ENCODE results near the gene SCN2B.

SCN2B gene

GRCh38 chr11:118151431-118151830 is 25.0 kb downstream of the SCN2B start:
- DNase-seq = no peak

GRCh38 chr11:118149493-118149892 is 26.9 kb downstream of the SCN2B start:
- no peak for DNase-seq

- no peak for DNase-seq
These were observed 27.6 kb downstream of the SCN2B start for GRCh38 chr11:118148856-118149255.

GRCh38 chr11:118148240-118148639 is 28.2 kb downstream of the SCN2B start:
- no peak for DNase-seq

GRCh38 chr11:118147502-118147901 is 28.9 kb downstream of the SCN2B start:
- no peak for DNase-seq

- DNase-seq = no peak
These were observed 29.9 kb downstream of the SCN2B start for GRCh38 chr11:118146554-118146953.

GRCh38 chr11:118145285-118146227 is 30.9 kb downstream of the SCN2B start:
- DNase-seq = peak; percentile 85

- no peak for DNase-seq
These were observed 31.9 kb downstream of the SCN2B start for GRCh38 chr11:118144301-118145268.

GRCh38 chr11:118143661-118144185 is 32.7 kb downstream of the SCN2B start:
- DNase-seq = no peak

GRCh38 chr11:118142809-118143208 is 33.6 kb downstream of the SCN2B start:
- no peak for DNase-seq

- DNase-seq = no peak
These were observed 34.4 kb downstream of the SCN2B start for GRCh38 chr11:118142081-118142480.

- DNase-seq = no peak
These were observed 36.9 kb downstream of the SCN2B start for GRCh38 chr11:118139578-118139977.

- DNase-seq = no peak
These were observed 37.5 kb downstream of the SCN2B start for GRCh38 chr11:118138839-118139420.

- DNase-seq = no peak
These were observed 39.6 kb downstream of the SCN2B start for GRCh38 chr11:118136801-118137200.

GRCh38 chr11:118136341-118136740 is 40.1 kb downstream of the SCN2B start:
- no peak for DNase-seq

- DNase-seq = no peak
These were observed 40.7 kb downstream of the SCN2B start for GRCh38 chr11:118135796-118136165.

GRCh38 chr11:118135051-118135795 is 41.2 kb downstream of the SCN2B start:
- DNase-seq = no peak

GRCh38 chr11:118133816-118134215 is 42.6 kb downstream of the SCN2B start:
- DNase-seq = no peak

GRCh38 chr11:118132385-118133151 is 43.9 kb downstream of the SCN2B start:
- DNase-seq = no peak

- DNase-seq = no peak
These were observed 46.8 kb downstream of the SCN2B start for GRCh38 chr11:118129471-118130172.
